CMK (cell line): ENCODE measurements around the gene ZNF726.
"Not testable (repeated sequence)": the region's sequence is repeated elsewhere in the genome, so short reads cannot be mapped to it uniquely, and the experiment has no call there.

Experiments
- DNase-seq: peaks from one replicate; pipeline ENCODE4 v3.0.0-alpha.2; 2010; ENCODE audit warnings: low read depth

Gene ZNF726

GRCh38 chr19:23943411-23943810, 28.7 kb downstream of the ZNF726 start:
- no peak for DNase-seq

- no peak for DNase-seq
Measured at GRCh38 chr19:23946569-23946968, 31.9 kb downstream of the ZNF726 start.

GRCh38 chr19:23949611-23950010, 34.9 kb downstream of the ZNF726 start:
- no peak for DNase-seq

- DNase-seq: no peak
Measured at GRCh38 chr19:23956051-23956450, 41.4 kb downstream of the ZNF726 start.

- DNase-seq: no peak
Measured at GRCh38 chr19:23957660-23958281, 43.1 kb downstream of the ZNF726 start.

GRCh38 chr19:23963396-23963795, 48.7 kb downstream of the ZNF726 start:
- DNase-seq: not testable (repeated sequence)

GRCh38 chr19:23963881-23964280, 49.2 kb downstream of the ZNF726 start:
- not testable (repeated sequence) for DNase-seq

GRCh38 chr19:23964334-23964733, 49.6 kb downstream of the ZNF726 start:
- not testable (repeated sequence) for DNase-seq

- DNase-seq: no peak
Measured at GRCh38 chr19:23969630-23970029, 54.9 kb downstream of the ZNF726 start.

- no peak for DNase-seq
Measured at GRCh38 chr19:23971598-23971997, 56.9 kb downstream of the ZNF726 start.

GRCh38 chr19:23972161-23972560, 57.5 kb downstream of the ZNF726 start:
- DNase-seq: no peak

GRCh38 chr19:23974941-23975340, 60.3 kb downstream of the ZNF726 start:
- no peak for DNase-seq

GRCh38 chr19:23976631-23977030, 61.9 kb downstream of the ZNF726 start:
- not testable (repeated sequence) for DNase-seq

- not testable (repeated sequence) for DNase-seq
Measured at GRCh38 chr19:23977256-23977655, 62.6 kb downstream of the ZNF726 start.

GRCh38 chr19:23978068-23978467, 63.4 kb downstream of the ZNF726 start:
- DNase-seq: no peak

GRCh38 chr19:23980805-23981204, 66.1 kb downstream of the ZNF726 start:
- no peak for DNase-seq

- DNase-seq: no peak
Measured at GRCh38 chr19:23981863-23982262, 67.2 kb downstream of the ZNF726 start.

- DNase-seq: no peak
Measured at GRCh38 chr19:23983406-23983805, 68.7 kb downstream of the ZNF726 start.
